GM12878 (cell line): Measurements from ENCODE around the gene UNK. TPM values are rescaled to one million over a fixed set of nuclear protein-coding genes. Genes with fewer than 3 reads are reported as not detected.

Experiments used
- microRNA-seq: library from miRNA; unstranded; fragments of <30 nt; microRNA quantifications from one replicate; pipeline ENCODE4, GENCODE V29; 2018
- polyA plus RNA-seq, 11 experiments: library from polyadenylated mRNA; depleted of rRNA in 4 of 11; unstranded in 6 of 11; stranded (reverse) in 5 of 11; fragments of >200 nt; fragmentation: Nextera tagmentation in 4 of 11; fragmentation: Illumina TruSeq in 1 of 11; extraction: Ambion mirVana in 4 of 11; extraction: Trizol in 1 of 11; gene quantifications; 1 replicate in 1 of 11; 2 replicates in 10 of 11; pipeline versions ENCODE4 v1.2.1 to v1.2.3, GENCODE V29; 2011 to 2016; ENCODE audit warnings: inconsistent platforms in 2 of 11, missing spikeins in 2 of 11, low read depth in 1 of 11
- total RNA-seq, 4 experiments: library from RNA; depleted of rRNA in 3 of 4; stranded (reverse); fragments of >200 nt in 3 of 4; fragmentation: Illumina TruSeq in 1 of 4; extraction: Trizol in 1 of 4; gene quantifications; 2 replicates each; pipeline versions ENCODE4 v1.2.1 to v1.2.3, GENCODE V29; 2013 to 2021

UNK gene
- total and polyA plus RNA-seq, 10 of the 15 experiments (the other 5 are each of a cell fraction or from before 2014, with no cell fraction given) = 8.9 to 34.5 (median 27.3) TPM

Small RNA genes lying within 50 kb of the gene (microRNA-seq; reads per million reads assigned to microRNA genes)
- gene MIR4738 = 0.94 reads per million

Other genes with a start within 250 kb of the UNK start
Only the 7 nearest of the 16 such genes appear.
- gene SAP30BP, start 117.5 kb upstream of the UNK start, total RNA-seq (2014; rRNA removed) = 57.9 and 61.9 TPM in 2 replicates
- 67.7 and 71.2 TPM in 2 replicates for gene SAP30BP, start 117.5 kb upstream of the UNK start, total RNA-seq (2014; rRNA removed; fragmentation: Illumina TruSeq; extraction: Trizol)
- gene SAP30BP, start 117.5 kb upstream of the UNK start, total RNA-seq (2021) = 76.8 and 89.3 TPM in 2 replicates
- 73.7 and 77.4 TPM in 2 replicates for gene SAP30BP, start 117.5 kb upstream of the UNK start, polyA plus RNA-seq (2011; rRNA removed)
- 97.8 and 100 TPM in 2 replicates for gene SAP30BP, start 117.5 kb upstream of the UNK start, polyA plus RNA-seq (2014; fragmentation: Illumina TruSeq; extraction: Trizol)
- gene SAP30BP, start 117.5 kb upstream of the UNK start, polyA plus RNA-seq (2014; fragmentation: Nextera tagmentation; extraction: Ambion mirVana) = 100 to 1,000 TPM; 149 to 166 TPM
- 87.7 and 91.2 TPM in 2 replicates for gene SAP30BP, start 117.5 kb upstream of the UNK start, polyA plus RNA-seq (2014; rRNA removed)
- gene SAP30BP, start 117.5 kb upstream of the UNK start, polyA plus RNA-seq (2016; fragmentation: Nextera tagmentation; extraction: Ambion mirVana) = 100 to 1,000 TPM; 107 to 116 TPM
- gene ITGB4, start 63.3 kb upstream of the UNK start, total RNA-seq (2014; rRNA removed) = 0.05 and 0.06 TPM in 2 replicates
- 0.18 and 0.28 TPM in 2 replicates for gene ITGB4, start 63.3 kb upstream of the UNK start, total RNA-seq (2014; rRNA removed; fragmentation: Illumina TruSeq; extraction: Trizol)
- gene ITGB4, start 63.3 kb upstream of the UNK start, total RNA-seq (2021) = 1.6 and 1.9 TPM in 2 replicates
- 0.20 and 0.39 TPM in 2 replicates for gene ITGB4, start 63.3 kb upstream of the UNK start, polyA plus RNA-seq (2011; rRNA removed)
- 0.10 TPM in 1 of 2 replicates, not detected in the other for gene ITGB4, start 63.3 kb upstream of the UNK start, polyA plus RNA-seq (2014; fragmentation: Illumina TruSeq; extraction: Trizol)
- gene ITGB4, start 63.3 kb upstream of the UNK start, polyA plus RNA-seq (2014; fragmentation: Nextera tagmentation; extraction: Ambion mirVana) = not detected
- 0.35 and 0.44 TPM in 2 replicates for gene ITGB4, start 63.3 kb upstream of the UNK start, polyA plus RNA-seq (2014; rRNA removed)
- under 1 TPM; 0.20 to 0.45 TPM for gene ITGB4, start 63.3 kb upstream of the UNK start, polyA plus RNA-seq (2016; fragmentation: Nextera tagmentation; extraction: Ambion mirVana)
- 32.6 and 43.2 TPM in 2 replicates for gene GALK1, start 19.6 kb upstream of the UNK start, total RNA-seq (2014; rRNA removed)
- gene GALK1, start 19.6 kb upstream of the UNK start, total RNA-seq (2014; rRNA removed; fragmentation: Illumina TruSeq; extraction: Trizol) = 8.7 and 9.2 TPM in 2 replicates
- 38.5 and 41.1 TPM in 2 replicates for gene GALK1, start 19.6 kb upstream of the UNK start, total RNA-seq (2021)
- gene GALK1, start 19.6 kb upstream of the UNK start, polyA plus RNA-seq (2011; rRNA removed) = 4.0 and 8.4 TPM in 2 replicates
- gene GALK1, start 19.6 kb upstream of the UNK start, polyA plus RNA-seq (2014; fragmentation: Illumina TruSeq; extraction: Trizol) = 0.25 and 3.6 TPM in 2 replicates
- 1 to 10 TPM in 1 of 2 experiments, under 1 TPM in 1; 0.21 to 5.9 TPM for gene GALK1, start 19.6 kb upstream of the UNK start, polyA plus RNA-seq (2014; fragmentation: Nextera tagmentation; extraction: Ambion mirVana)
- 34.2 and 40.8 TPM in 2 replicates for gene GALK1, start 19.6 kb upstream of the UNK start, polyA plus RNA-seq (2014; rRNA removed)
- 10 to 100 TPM; 38.1 to 43.8 TPM for gene GALK1, start 19.6 kb upstream of the UNK start, polyA plus RNA-seq (2016; fragmentation: Nextera tagmentation; extraction: Ambion mirVana)
- gene UNC13D, start 59.6 kb downstream of the UNK start, total RNA-seq (2014; rRNA removed) = 37.9 and 45.2 TPM in 2 replicates
- 10.0 and 10.3 TPM in 2 replicates for gene UNC13D, start 59.6 kb downstream of the UNK start, total RNA-seq (2014; rRNA removed; fragmentation: Illumina TruSeq; extraction: Trizol)
- gene UNC13D, start 59.6 kb downstream of the UNK start, total RNA-seq (2021) = 58.6 and 63.9 TPM in 2 replicates
- gene UNC13D, start 59.6 kb downstream of the UNK start, polyA plus RNA-seq (2011; rRNA removed) = 9.2 and 15.5 TPM in 2 replicates
- 4.0 and 14.4 TPM in 2 replicates for gene UNC13D, start 59.6 kb downstream of the UNK start, polyA plus RNA-seq (2014; fragmentation: Illumina TruSeq; extraction: Trizol)
- gene UNC13D, start 59.6 kb downstream of the UNK start, polyA plus RNA-seq (2014; fragmentation: Nextera tagmentation; extraction: Ambion mirVana) = 1 to 10 TPM in 1 of 2 experiments, under 1 TPM in 1; 0.32 to 1.6 TPM
- 37.1 and 46.0 TPM in 2 replicates for gene UNC13D, start 59.6 kb downstream of the UNK start, polyA plus RNA-seq (2014; rRNA removed)
- 10 to 100 TPM; 34.9 to 37.4 TPM for gene UNC13D, start 59.6 kb downstream of the UNK start, polyA plus RNA-seq (2016; fragmentation: Nextera tagmentation; extraction: Ambion mirVana)
- 26.0 and 28.4 TPM in 2 replicates for gene WBP2, start 70.5 kb downstream of the UNK start, total RNA-seq (2014; rRNA removed)
- gene WBP2, start 70.5 kb downstream of the UNK start, total RNA-seq (2014; rRNA removed; fragmentation: Illumina TruSeq; extraction: Trizol) = 11.8 and 12.1 TPM in 2 replicates
- gene WBP2, start 70.5 kb downstream of the UNK start, total RNA-seq (2021) = 53.9 and 56.4 TPM in 2 replicates
- 12.7 and 18.6 TPM in 2 replicates for gene WBP2, start 70.5 kb downstream of the UNK start, polyA plus RNA-seq (2011; rRNA removed)
- 40.8 and 53.4 TPM in 2 replicates for gene WBP2, start 70.5 kb downstream of the UNK start, polyA plus RNA-seq (2014; fragmentation: Illumina TruSeq; extraction: Trizol)
- 1 to 10 TPM; 1.5 to 3.0 TPM for gene WBP2, start 70.5 kb downstream of the UNK start, polyA plus RNA-seq (2014; fragmentation: Nextera tagmentation; extraction: Ambion mirVana)
- 26.6 and 30.9 TPM in 2 replicates for gene WBP2, start 70.5 kb downstream of the UNK start, polyA plus RNA-seq (2014; rRNA removed)
- gene WBP2, start 70.5 kb downstream of the UNK start, polyA plus RNA-seq (2016; fragmentation: Nextera tagmentation; extraction: Ambion mirVana) = 10 to 100 TPM; 49.8 to 57.3 TPM
- 9.6 and 9.8 TPM in 2 replicates for gene TRIM47, start 93.8 kb downstream of the UNK start, total RNA-seq (2014; rRNA removed)
- 3.7 and 4.3 TPM in 2 replicates for gene TRIM47, start 93.8 kb downstream of the UNK start, total RNA-seq (2014; rRNA removed; fragmentation: Illumina TruSeq; extraction: Trizol)
- 8.6 and 9.8 TPM in 2 replicates for gene TRIM47, start 93.8 kb downstream of the UNK start, total RNA-seq (2021)
- gene TRIM47, start 93.8 kb downstream of the UNK start, polyA plus RNA-seq (2011; rRNA removed) = 0.12 and 0.35 TPM in 2 replicates
- 0.84 and 4.6 TPM in 2 replicates for gene TRIM47, start 93.8 kb downstream of the UNK start, polyA plus RNA-seq (2014; fragmentation: Illumina TruSeq; extraction: Trizol)
- 1 to 10 TPM in 1 of 2 experiments, under 1 TPM in 1; 0.79 to 1.8 TPM for gene TRIM47, start 93.8 kb downstream of the UNK start, polyA plus RNA-seq (2014; fragmentation: Nextera tagmentation; extraction: Ambion mirVana)
- 8.4 and 11.3 TPM in 2 replicates for gene TRIM47, start 93.8 kb downstream of the UNK start, polyA plus RNA-seq (2014; rRNA removed)
- gene TRIM47, start 93.8 kb downstream of the UNK start, polyA plus RNA-seq (2016; fragmentation: Nextera tagmentation; extraction: Ambion mirVana) = 1 to 10 TPM; 6.1 to 9.7 TPM
- 21.0 and 26.0 TPM in 2 replicates for gene TRIM65, start 112.1 kb downstream of the UNK start, total RNA-seq (2014; rRNA removed)
- gene TRIM65, start 112.1 kb downstream of the UNK start, total RNA-seq (2014; rRNA removed; fragmentation: Illumina TruSeq; extraction: Trizol) = 10.1 and 11.6 TPM in 2 replicates
- gene TRIM65, start 112.1 kb downstream of the UNK start, total RNA-seq (2021) = 21.8 and 23.0 TPM in 2 replicates
- gene TRIM65, start 112.1 kb downstream of the UNK start, polyA plus RNA-seq (2011; rRNA removed) = 3.9 and 6.0 TPM in 2 replicates
- gene TRIM65, start 112.1 kb downstream of the UNK start, polyA plus RNA-seq (2014; fragmentation: Illumina TruSeq; extraction: Trizol) = 7.2 and 10.0 TPM in 2 replicates
- 1 to 10 TPM; 1.4 to 3.8 TPM for gene TRIM65, start 112.1 kb downstream of the UNK start, polyA plus RNA-seq (2014; fragmentation: Nextera tagmentation; extraction: Ambion mirVana)
- 18.8 and 19.5 TPM in 2 replicates for gene TRIM65, start 112.1 kb downstream of the UNK start, polyA plus RNA-seq (2014; rRNA removed)
- 10 to 100 TPM in 1 of 2 experiments, 1 to 10 TPM in 1; 3.2 to 16.2 TPM for gene TRIM65, start 112.1 kb downstream of the UNK start, polyA plus RNA-seq (2016; fragmentation: Nextera tagmentation; extraction: Ambion mirVana)